BE2C (cell line): ENCODE data around the gene U2SURP.

Source experiments
- DNase-seq: peaks from one replicate; pipeline ENCODE4 v3.0.0-alpha.2; 2020
- H3K27me3 ChIP-seq: fragments of 250-450 bp; sonication (Bioruptor Pico); 2 replicates; pipeline ENCODE4 v1.5.1; 2020; ENCODE audit warnings: mild to moderate bottlenecking
- H3K36me3 ChIP-seq: fragments of 250-450 bp; sonication (Bioruptor Pico); 2 replicates; pipeline ENCODE4 v1.5.1; 2020; ENCODE audit warnings: mild to moderate bottlenecking
- H3K4me1 ChIP-seq: fragments of 250-450 bp; sonication (Bioruptor Pico); 2 replicates; pipeline ENCODE4 v1.5.1; 2020
- H3K4me3 ChIP-seq: 2 replicates; pipeline ENCODE4 v1.5.1; 2011; ENCODE audit warnings: low read depth, low read length
- H3K9me3 ChIP-seq: fragments of 250-450 bp; sonication (Bioruptor Pico); 2 replicates; pipeline ENCODE4 v1.5.1; 2020
- TF ChIP-seq, protein P1 (sequence below): IDR thresholded peaks from 2 replicates; pipeline ENCODE4 v1.5.1; 2012; ENCODE audit warnings: mild to moderate bottlenecking, low read depth, low read length

U2SURP gene

DNA sequence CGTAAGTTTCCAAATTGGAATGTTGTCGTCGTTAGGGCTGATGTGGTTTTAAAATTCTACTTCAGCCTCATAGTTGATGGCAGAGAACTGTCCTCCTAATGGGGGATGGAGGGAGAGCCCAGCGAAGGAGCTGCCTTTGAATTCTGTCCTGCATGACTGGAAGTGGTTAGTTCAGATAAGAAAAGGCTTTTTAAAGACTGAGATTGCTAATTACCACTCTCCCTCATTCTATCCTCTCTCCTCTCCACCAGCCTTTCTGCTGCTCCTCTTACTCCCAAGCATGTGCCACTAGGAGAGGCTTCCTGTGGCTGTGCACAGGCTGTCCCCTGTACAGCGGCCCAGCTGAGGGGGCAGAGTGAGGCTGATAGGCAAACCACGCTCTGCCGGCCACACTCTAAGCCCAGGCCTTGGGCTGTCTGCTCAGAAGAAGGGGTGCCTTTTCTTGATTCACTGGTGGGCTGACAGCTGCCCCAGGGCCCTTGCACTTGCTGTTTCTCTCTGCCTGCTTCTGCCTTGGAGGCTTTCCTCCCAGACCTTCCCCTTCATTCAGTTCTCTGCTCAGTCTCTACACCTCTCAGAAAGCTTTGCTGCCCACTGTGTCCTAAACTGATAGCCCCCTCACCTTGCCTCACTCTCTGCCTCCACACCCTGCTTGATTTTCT lies 29.1 kb upstream of the U2SURP start:
- H3K36me3 ChIP-seq = no peaks in the 10 kb centered on the region
- no peak for DNase-seq
- H3K4me1 ChIP-seq = peaks cover 5% of the 10 kb centered on the region
- no peak overlapping the region for H3K4me3 ChIP-seq
- no peaks in the 10 kb centered on the region; the same call in 1 of the 2 replicates for H3K9me3 ChIP-seq
- no peaks in the 10 kb centered on the region for H3K27me3 ChIP-seq
- TF ChIP-seq, protein P1, sequence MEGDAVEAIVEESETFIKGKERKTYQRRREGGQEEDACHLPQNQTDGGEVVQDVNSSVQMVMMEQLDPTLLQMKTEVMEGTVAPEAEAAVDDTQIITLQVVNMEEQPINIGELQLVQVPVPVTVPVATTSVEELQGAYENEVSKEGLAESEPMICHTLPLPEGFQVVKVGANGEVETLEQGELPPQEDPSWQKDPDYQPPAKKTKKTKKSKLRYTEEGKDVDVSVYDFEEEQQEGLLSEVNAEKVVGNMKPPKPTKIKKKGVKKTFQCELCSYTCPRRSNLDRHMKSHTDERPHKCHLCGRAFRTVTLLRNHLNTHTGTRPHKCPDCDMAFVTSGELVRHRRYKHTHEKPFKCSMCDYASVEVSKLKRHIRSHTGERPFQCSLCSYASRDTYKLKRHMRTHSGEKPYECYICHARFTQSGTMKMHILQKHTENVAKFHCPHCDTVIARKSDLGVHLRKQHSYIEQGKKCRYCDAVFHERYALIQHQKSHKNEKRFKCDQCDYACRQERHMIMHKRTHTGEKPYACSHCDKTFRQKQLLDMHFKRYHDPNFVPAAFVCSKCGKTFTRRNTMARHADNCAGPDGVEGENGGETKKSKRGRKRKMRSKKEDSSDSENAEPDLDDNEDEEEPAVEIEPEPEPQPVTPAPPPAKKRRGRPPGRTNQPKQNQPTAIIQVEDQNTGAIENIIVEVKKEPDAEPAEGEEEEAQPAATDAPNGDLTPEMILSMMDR = no peak

DNA sequence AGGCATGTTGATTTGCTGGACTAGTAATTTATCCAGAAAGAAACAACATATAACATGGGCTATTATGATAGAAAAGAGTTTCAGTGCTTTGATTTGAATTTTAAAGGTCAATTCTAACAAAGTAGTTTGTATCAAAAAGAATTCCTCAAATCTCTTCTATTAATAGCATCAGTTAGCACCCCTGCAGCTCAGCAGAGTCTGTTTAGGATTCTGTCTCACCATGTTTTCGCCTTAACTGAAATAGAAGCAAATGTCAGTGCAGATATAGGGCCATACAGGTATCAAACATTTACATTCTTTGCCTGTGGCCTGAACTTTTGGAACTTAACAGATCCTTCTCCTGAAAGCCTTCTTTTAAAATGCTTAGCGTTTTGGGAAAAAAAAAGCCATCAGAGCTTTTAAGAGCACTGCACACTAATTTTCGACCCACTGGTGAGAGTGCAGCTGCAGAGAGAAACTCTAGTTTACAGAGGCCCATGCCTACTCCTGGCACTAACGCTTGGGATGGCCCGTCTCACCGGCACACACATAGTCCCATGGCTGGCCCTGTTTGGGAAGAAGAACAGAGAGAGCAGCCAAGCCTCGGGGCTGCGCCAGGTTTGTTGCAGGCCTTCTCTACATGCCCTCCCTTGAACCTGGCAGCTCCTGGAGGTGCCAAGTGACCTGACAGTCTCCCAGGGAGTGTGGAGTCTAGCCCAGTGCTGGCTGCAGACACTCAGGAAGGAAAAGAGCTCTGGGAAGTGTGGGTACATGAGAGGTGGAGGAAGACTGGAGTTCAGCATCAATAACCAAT lies 28.0 kb upstream of the U2SURP start:
- peaks cover 5% of the 10 kb centered on the region for H3K4me1 ChIP-seq
- H3K27me3 ChIP-seq = no peaks in the 10 kb centered on the region
- DNase-seq = no peak

DNA sequence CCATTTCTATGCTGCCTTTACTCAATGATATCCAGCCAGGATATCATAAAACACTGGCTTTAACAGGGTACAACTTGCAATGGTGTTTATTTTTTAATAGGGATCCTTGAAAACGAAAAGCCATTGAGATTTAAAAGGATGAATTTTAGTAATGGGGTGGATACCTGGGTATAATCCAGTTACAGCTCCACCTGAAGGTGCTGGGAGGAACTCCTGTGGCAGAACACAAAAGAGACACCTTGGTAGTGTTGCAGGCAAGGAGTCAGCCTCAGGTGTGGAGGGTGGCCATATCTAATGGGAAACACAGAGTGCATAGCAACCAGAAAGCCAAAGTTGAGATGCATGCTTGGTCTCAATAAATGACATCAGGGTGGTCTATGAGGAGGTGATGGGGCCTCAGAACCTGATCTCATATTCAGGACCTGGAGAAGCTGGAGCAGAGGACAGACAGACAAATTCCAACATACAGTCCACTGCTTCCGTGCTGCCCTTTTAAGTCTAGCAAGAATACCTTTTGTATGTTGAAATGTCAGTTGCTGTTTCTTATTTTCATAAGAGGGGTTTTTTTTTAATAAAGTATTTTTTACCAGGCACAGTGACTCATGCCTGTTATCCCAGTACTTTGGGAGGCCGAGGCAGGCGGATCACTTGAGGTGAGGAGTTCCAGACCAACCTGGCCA lies 25.9 kb upstream of the U2SURP start:
- no peak for DNase-seq
- Histone ChIP-seq H3K27me3 (no peaks in the 10 kb centered on the region), H3K9me3 (no peaks in the 10 kb centered on the region; the same call in 1 of the 2 replicates), H3K4me1 (peaks cover 5% of the 10 kb centered on the region), H3K4me3 (no peak overlapping the region), H3K36me3 (no peaks in the 10 kb centered on the region)
- TF ChIP-seq, protein P1 = peak; percentile 18; the same call in 1 of the 2 replicates

More for the DNA sequence above, 28.0 kb upstream of the U2SURP start:
- no peak overlapping the region for H3K4me3 ChIP-seq
- no peaks in the 10 kb centered on the region for H3K36me3 ChIP-seq
- H3K9me3 ChIP-seq = no peaks in the 10 kb centered on the region; the same call in 1 of the 2 replicates
- TF ChIP-seq, protein P1 = no peak

DNA sequence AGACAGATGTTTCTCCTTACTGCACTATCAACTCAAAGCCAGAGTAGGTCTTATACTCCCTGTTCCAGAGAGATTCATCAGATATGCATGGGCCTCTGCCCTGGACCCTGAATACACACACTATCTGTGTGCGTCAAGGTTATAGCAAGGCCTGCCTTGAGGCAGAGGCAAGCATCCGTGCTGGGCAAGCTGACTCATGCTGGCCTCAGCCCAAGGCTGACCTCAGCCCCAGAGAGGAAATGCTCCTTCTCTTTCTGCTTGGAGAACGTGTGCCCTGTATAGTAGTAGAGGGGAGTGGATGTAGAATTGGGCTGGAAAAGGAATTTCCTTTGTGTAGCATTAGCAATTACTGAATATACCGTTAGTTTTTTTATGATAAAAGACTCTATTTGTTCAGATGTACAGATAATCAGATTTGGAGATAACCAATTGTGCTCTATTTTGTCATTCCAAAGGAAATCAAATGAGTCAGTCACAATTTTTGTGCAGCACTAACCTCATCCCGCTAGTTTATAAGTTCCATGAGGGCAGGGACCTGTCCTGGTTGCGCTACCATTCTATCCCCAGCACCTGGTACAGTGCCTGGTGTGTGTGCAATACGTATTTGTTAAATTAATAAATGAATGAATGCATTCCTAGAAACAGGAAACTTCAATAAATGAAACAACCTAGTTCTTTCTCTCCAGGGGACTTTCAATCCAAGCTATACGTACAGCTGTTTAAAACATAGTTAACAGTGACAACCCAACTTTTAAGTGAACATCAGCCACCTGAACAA lies 24.6 kb upstream of the U2SURP start:
- Histone ChIP-seq H3K9me3 (no peaks in the 10 kb centered on the region), H3K27me3 (no peaks in the 10 kb centered on the region), H3K4me3 (no peak overlapping the region), H3K4me1 (peaks cover 5% of the 10 kb centered on the region), H3K36me3 (no peaks in the 10 kb centered on the region)
- TF ChIP-seq, protein P1 = no peak
- peak; percentile 84 for DNase-seq

DNA sequence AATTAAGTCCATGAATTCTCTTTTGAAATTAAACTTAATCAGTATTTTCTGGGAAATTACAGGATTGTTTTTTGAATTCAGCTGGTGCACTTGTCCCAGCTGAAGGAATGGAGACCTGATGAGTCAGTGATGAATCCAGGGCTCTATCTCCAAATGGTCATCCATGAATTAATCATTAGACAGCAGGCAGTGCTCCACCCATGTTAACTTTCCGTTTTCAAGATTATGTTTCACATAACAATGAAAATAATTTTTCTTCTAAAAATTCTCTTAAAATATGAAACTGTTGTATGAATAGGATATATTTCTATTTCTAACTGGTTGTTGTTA lies 24.0 kb upstream of the U2SURP start:
- no peak overlapping the region for H3K4me3 ChIP-seq
- no peak for DNase-seq
- H3K4me1 ChIP-seq = peaks cover 5% of the 10 kb centered on the region
- H3K36me3 ChIP-seq = no peaks in the 10 kb centered on the region
- TF ChIP-seq, protein P1 = no peak
- H3K9me3 ChIP-seq = no peaks in the 10 kb centered on the region
- no peaks in the 10 kb centered on the region for H3K27me3 ChIP-seq
